ENCODE measurements around the gene NAA20. TPM values are rescaled to one million over a fixed set of nuclear protein-coding genes. Genes with fewer than 3 reads are reported as not detected.
A peak's percentile ranks its signal among the peaks of the same experiment; 100 is the strongest.

NAA20 gene
- polyA plus RNA-seq (2012; ENCODE audit: missing spikeins): 78.4 TPM

GRCh38 chr20:20017001-20017843 is at the start of gene NAA20:
TSS of gene NAA20 (plus strand) at chr20:20017362. CDS start at chr20:20017397, 35 bp downstream.
- TF ChIP-seq TAF1 (IDR thresholded peaks at IDR 0.05; ENCODE audit: borderline replicate concordance, low read depth, low read length) (no peak), POLR2A (IDR thresholded peaks at IDR 0.05; ENCODE audit: low read depth, low read length) (peak; percentile 59; the same call in 1 of the 2 replicates), POLR2AphosphoS5 (IDR thresholded peaks at IDR 0.05; ENCODE audit: low read depth, low read length) (no peak)
- peak; percentile 91 for FAIRE-seq
- DNase-seq (ENCODE audit: insufficient read length): peak; percentile 89

- DNase-seq (ENCODE audit: insufficient read length) (no peak), FAIRE-seq (no peak)
- no peak for TF ChIP-seq POLR2A (IDR thresholded peaks at IDR 0.05; ENCODE audit: low read depth, low read length)
- TF ChIP-seq POLR2AphosphoS5 (IDR thresholded peaks at IDR 0.05; ENCODE audit: low read depth, low read length): no peak
- no peak for TF ChIP-seq TAF1 (IDR thresholded peaks at IDR 0.05; ENCODE audit: borderline replicate concordance, low read depth, low read length)
Observed at GRCh38 chr20:19967445-19967844, 49.7 kb upstream of the NAA20 start.

- no peak for TF ChIP-seq POLR2A (IDR thresholded peaks at IDR 0.05; ENCODE audit: low read depth, low read length)
- TF ChIP-seq POLR2AphosphoS5 (IDR thresholded peaks at IDR 0.05; ENCODE audit: low read depth, low read length): no peak
- FAIRE-seq: no peak
Observed at GRCh38 chr20:19968028-19968427, 49.1 kb upstream of the NAA20 start.

GRCh38 chr20:19968466-19969073 is 48.6 kb upstream of the NAA20 start:
- no peak for DNase-seq (ENCODE audit: insufficient read length)
- no peak for TF ChIP-seq POLR2AphosphoS5 (IDR thresholded peaks at IDR 0.05; ENCODE audit: low read depth, low read length)
- TF ChIP-seq POLR2A (IDR thresholded peaks at IDR 0.05; ENCODE audit: low read depth, low read length): no peak
- no peak for TF ChIP-seq TAF1 (IDR thresholded peaks at IDR 0.05; ENCODE audit: borderline replicate concordance, low read depth, low read length)
- no peak for FAIRE-seq

More at GRCh38 chr20:19968028-19968427, 49.1 kb upstream of the NAA20 start:
- no peak for DNase-seq (ENCODE audit: insufficient read length)

- DNase-seq (ENCODE audit: insufficient read length) (no peak), FAIRE-seq (no peak)
- TF ChIP-seq POLR2AphosphoS5 (IDR thresholded peaks at IDR 0.05; ENCODE audit: low read depth, low read length) (no peak), TAF1 (IDR thresholded peaks at IDR 0.05; ENCODE audit: borderline replicate concordance, low read depth, low read length) (no peak), POLR2A (IDR thresholded peaks at IDR 0.05; ENCODE audit: low read depth, low read length) (no peak)
Observed at GRCh38 chr20:19969106-19969505, 48.1 kb upstream of the NAA20 start.

- no peak for DNase-seq (ENCODE audit: insufficient read length)
- TF ChIP-seq POLR2A (IDR thresholded peaks at IDR 0.05; ENCODE audit: low read depth, low read length) (no peak), TAF1 (IDR thresholded peaks at IDR 0.05; ENCODE audit: borderline replicate concordance, low read depth, low read length) (no peak), POLR2AphosphoS5 (IDR thresholded peaks at IDR 0.05; ENCODE audit: low read depth, low read length) (no peak)
- FAIRE-seq: no peak
Observed at GRCh38 chr20:19969507-19970255, 47.5 kb upstream of the NAA20 start.

- FAIRE-seq: no peak
Observed at GRCh38 chr20:19970256-19970765, 46.9 kb upstream of the NAA20 start.

GRCh38 chr20:19971116-19971515 is 46.0 kb upstream of the NAA20 start:
- no peak for FAIRE-seq
- TF ChIP-seq POLR2A (IDR thresholded peaks at IDR 0.05; ENCODE audit: low read depth, low read length): no peak
- no peak for TF ChIP-seq POLR2AphosphoS5 (IDR thresholded peaks at IDR 0.05; ENCODE audit: low read depth, low read length)
- no peak for TF ChIP-seq TAF1 (IDR thresholded peaks at IDR 0.05; ENCODE audit: borderline replicate concordance, low read depth, low read length)
- no peak for DNase-seq (ENCODE audit: insufficient read length)

More at GRCh38 chr20:19970256-19970765, 46.9 kb upstream of the NAA20 start:
- TF ChIP-seq POLR2A (IDR thresholded peaks at IDR 0.05; ENCODE audit: low read depth, low read length) (no peak), TAF1 (IDR thresholded peaks at IDR 0.05; ENCODE audit: borderline replicate concordance, low read depth, low read length) (no peak), POLR2AphosphoS5 (IDR thresholded peaks at IDR 0.05; ENCODE audit: low read depth, low read length) (no peak)
- DNase-seq (ENCODE audit: insufficient read length): no peak

GRCh38 chr20:19973961-19974629 is 43.1 kb upstream of the NAA20 start:
- no peak for DNase-seq (ENCODE audit: insufficient read length)
- TF ChIP-seq POLR2AphosphoS5 (IDR thresholded peaks at IDR 0.05; ENCODE audit: low read depth, low read length): no peak
- no peak for TF ChIP-seq TAF1 (IDR thresholded peaks at IDR 0.05; ENCODE audit: borderline replicate concordance, low read depth, low read length)
- no peak for TF ChIP-seq POLR2A (IDR thresholded peaks at IDR 0.05; ENCODE audit: low read depth, low read length)
- FAIRE-seq: no peak

GRCh38 chr20:19974630-19975435 is 42.3 kb upstream of the NAA20 start:
- DNase-seq (ENCODE audit: insufficient read length) (no peak), FAIRE-seq (no peak)
- TF ChIP-seq TAF1 (IDR thresholded peaks at IDR 0.05; ENCODE audit: borderline replicate concordance, low read depth, low read length) (no peak), POLR2AphosphoS5 (IDR thresholded peaks at IDR 0.05; ENCODE audit: low read depth, low read length) (no peak), POLR2A (IDR thresholded peaks at IDR 0.05; ENCODE audit: low read depth, low read length) (no peak)
